ENCODE measurements around the gene F7. TPM values are rescaled to one million over a fixed set of nuclear protein-coding genes. Genes with fewer than 3 reads are reported as not detected.
"Not testable (repeated sequence)": the region's sequence is repeated elsewhere in the genome, so short reads cannot be mapped to it uniquely, and the experiment has no call there.

The F7 gene
- total and polyA plus RNA-seq, 2 experiments from 2014 or later, result not detected

DNA sequence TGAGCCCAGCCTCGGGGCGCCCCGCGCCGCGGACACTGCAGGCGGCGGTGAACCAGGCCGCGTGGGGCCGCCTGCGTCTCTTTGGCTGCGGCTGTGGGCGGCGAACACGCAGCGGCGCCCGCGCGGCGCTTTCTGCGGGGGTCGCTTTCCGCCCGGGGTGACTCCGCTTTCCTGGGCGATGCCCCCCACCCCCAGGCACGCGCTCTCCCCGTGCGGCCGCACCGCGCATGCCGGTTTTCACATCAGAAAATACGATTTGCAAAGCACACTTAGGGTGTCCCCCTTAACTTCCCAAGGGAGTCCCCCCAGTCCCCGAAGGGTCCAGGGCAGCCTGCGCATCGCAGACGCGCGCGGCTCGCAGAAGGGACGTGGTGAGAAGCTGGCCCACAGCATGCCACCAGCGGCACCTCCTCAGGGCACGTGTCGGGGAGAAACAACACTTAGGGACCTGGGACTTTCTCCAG lies 5.3 kb downstream of the F7 start:
- peaks cover 9% of the 10 kb centered on the region; the same call in 1 of the 2 replicates for H3K27me3 ChIP-seq (replicated peaks; ENCODE audit: insufficient read depth)
- no peak overlapping the region for H3K4me3 ChIP-seq
- WGBS, 2 experiments (ENCODE audit: low coverage in 1 of 2, low lambda C conversion rate in 2 of 2, missing lambda C conversion rate in 2 of 2), result 32 to 35% methylated on average over 43 to 47 of the region's 49 CpGs
- no peaks in the 10 kb centered on the region for H3K4me1 ChIP-seq (ENCODE audit: insufficient read depth)
- in situ Hi-C loops (cut with MboI), result no loop called here
- H4K20me1 ChIP-seq (ENCODE audit: insufficient read depth), result no peaks in the 10 kb centered on the region
- H3K9me3 ChIP-seq (ENCODE audit: low read depth), result no peaks in the 10 kb centered on the region
- H3K27ac ChIP-seq, result no peak overlapping the region
- H3K4me2 ChIP-seq (ENCODE audit: unreplicated experiment), result no peak overlapping the region
- no peaks in the 10 kb centered on the region for H3K36me3 ChIP-seq (ENCODE audit: low read depth)
- TF ChIP-seq EZH2 (IDR thresholded peaks at IDR 0.05; ENCODE audit: insufficient read depth, poor library complexity, severe bottlenecking), result no peak
- TF ChIP-seq EZH2phosphoT487 (IDR thresholded peaks at IDR 0.05; ENCODE audit: insufficient read depth, low read depth), result no peak
- H2AFZ ChIP-seq, result no peak overlapping the region
- no peaks in the 10 kb centered on the region for H3K79me2 ChIP-seq (ENCODE audit: insufficient read depth)
- no peak for DNase-seq
- no peak overlapping the region for H3K9ac ChIP-seq
- no peaks in the 10 kb centered on the region for H3K9me2 ChIP-seq (ENCODE audit: insufficient read depth)
- no peaks in the 10 kb centered on the region for H3F3A ChIP-seq (ENCODE audit: insufficient read depth)

DNA sequence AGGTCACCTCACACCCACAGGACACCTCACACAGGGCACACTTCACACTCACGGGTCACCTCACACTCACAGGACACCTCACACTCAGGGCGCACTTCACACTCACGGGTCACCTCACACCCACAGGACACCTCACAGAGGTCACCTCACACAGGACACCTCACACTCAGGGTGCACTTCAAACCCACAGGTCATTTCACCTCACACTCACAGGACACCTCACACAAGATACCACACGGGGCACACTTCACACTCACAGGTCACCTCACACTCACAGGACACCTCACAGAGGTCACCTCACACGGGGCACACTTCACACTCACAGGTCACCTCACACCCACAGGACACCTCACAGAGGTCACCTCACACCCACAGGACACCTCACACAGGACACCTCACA lies 6.2 kb downstream of the F7 start:
- H2AFZ ChIP-seq; H4K20me1 ChIP-seq (ENCODE audit: insufficient read depth); DNase-seq; H3K9me3 ChIP-seq (ENCODE audit: low read depth); H3K9me2 ChIP-seq (ENCODE audit: insufficient read depth); in situ Hi-C loops (cut with MboI); H3K4me2 ChIP-seq (ENCODE audit: unreplicated experiment); H3K79me2 ChIP-seq (ENCODE audit: insufficient read depth); H3K36me3 ChIP-seq (ENCODE audit: low read depth); H3K27ac ChIP-seq; H3K4me1 ChIP-seq (ENCODE audit: insufficient read depth); H3K27me3 ChIP-seq (replicated peaks; ENCODE audit: insufficient read depth); H3K4me3 ChIP-seq; H3K9ac ChIP-seq; H3F3A ChIP-seq (ENCODE audit: insufficient read depth): not testable (repeated sequence)
- WGBS, 2 experiments (ENCODE audit: low coverage in 1 of 2, low lambda C conversion rate in 2 of 2, missing lambda C conversion rate in 2 of 2), result 68 to 71% methylated on average over 4 to 5 of the region's 5 CpGs

DNA sequence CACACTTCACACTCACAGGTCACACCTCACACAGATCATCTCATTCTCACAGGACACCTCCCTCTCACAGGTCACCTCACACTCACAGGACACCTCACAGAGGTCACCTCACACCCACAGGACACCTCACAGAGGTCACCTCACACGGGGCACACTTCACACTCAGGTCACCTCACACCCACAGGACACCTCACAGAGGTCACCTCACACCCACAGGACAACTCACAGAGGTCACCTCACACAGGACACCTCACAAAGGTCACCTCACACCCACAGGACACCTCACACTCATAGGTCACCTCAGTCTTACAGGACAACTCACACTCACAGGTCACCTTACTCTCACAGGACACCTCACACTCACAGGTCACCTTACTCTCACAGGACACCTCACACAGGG lies 6.9 kb downstream of the F7 start:
- DNase-seq; in situ Hi-C loops (cut with MboI); H2AFZ ChIP-seq; H3F3A ChIP-seq (ENCODE audit: insufficient read depth); H3K4me2 ChIP-seq (ENCODE audit: unreplicated experiment); H3K4me1 ChIP-seq (ENCODE audit: insufficient read depth); H3K4me3 ChIP-seq; H3K9ac ChIP-seq; H3K79me2 ChIP-seq (ENCODE audit: insufficient read depth); H3K36me3 ChIP-seq (ENCODE audit: low read depth); H3K27me3 ChIP-seq (replicated peaks; ENCODE audit: insufficient read depth); H3K9me2 ChIP-seq (ENCODE audit: insufficient read depth); H3K27ac ChIP-seq; H4K20me1 ChIP-seq (ENCODE audit: insufficient read depth); H3K9me3 ChIP-seq (ENCODE audit: low read depth): not testable (repeated sequence)
- WGBS, 2 experiments (ENCODE audit: low coverage in 1 of 2, low lambda C conversion rate in 2 of 2, missing lambda C conversion rate in 2 of 2), result 68 to 86% methylated on average over 1 of the region's 1 CpG

DNA sequence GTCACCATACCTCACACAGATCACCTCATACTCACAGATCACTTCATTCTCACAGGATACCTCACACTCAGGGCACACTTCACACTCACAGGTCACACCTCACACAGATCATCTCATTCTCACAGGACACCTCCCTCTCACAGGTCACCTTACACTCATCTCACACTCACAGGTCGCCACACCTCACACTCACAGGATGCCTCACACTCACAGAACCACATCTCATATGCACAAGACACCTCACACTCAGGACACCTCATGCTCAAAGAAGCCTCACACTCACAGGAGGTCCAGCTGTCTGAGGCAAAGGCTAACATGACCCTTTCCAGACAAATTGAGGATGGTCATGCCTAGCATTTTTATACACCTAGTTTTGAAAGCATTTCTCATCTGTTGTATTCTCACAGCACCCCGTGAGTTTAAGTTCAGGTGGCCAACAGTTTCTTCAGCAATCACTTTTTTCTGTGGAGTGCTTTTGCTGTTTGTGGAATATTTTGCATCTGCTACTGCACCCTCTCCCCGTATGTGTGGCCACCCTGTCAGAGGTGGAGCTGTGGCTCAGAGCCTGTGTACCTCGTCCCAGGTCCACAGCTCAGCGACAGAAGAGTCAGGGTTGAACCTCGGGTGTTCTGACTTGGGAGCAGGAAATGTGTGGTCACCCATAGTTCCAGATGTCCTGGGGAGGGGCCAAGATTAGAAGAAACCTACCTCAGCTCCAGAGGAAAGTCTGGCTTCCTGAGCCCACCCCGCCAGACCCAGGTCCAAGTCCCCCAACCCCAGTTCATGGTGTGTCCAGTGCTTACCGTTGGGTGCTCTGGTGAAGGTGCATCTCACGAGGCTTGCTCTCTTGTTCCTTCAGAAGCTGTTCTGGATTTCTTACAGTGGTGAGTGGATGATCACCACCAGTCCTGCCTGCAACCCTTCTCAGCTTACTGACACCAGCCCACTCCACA lies 7.6 kb downstream of the F7 start:
- Histone ChIP-seq H3K9me2 (ENCODE audit: insufficient read depth) (no peaks in the 10 kb centered on the region), H4K20me1 (ENCODE audit: insufficient read depth) (no peaks in the 10 kb centered on the region), H3K27me3 (replicated peaks; ENCODE audit: insufficient read depth) (peaks cover 9% of the 10 kb centered on the region; the same call in 1 of the 2 replicates), H3K9me3 (ENCODE audit: low read depth) (no peaks in the 10 kb centered on the region), H3K4me2 (ENCODE audit: unreplicated experiment) (no peak overlapping the region), H3K4me3 (no peak overlapping the region), H2AFZ (no peak overlapping the region), H3F3A (ENCODE audit: insufficient read depth) (no peaks in the 10 kb centered on the region), H3K36me3 (ENCODE audit: low read depth) (no peaks in the 10 kb centered on the region), H3K79me2 (ENCODE audit: insufficient read depth) (no peaks in the 10 kb centered on the region), H3K27ac (no peak overlapping the region), H3K9ac (no peak overlapping the region), H3K4me1 (ENCODE audit: insufficient read depth) (no peaks in the 10 kb centered on the region)
- 55 to 59% methylated on average over 9 of the region's 9 CpGs for WGBS, 2 experiments (ENCODE audit: low coverage in 1 of 2, low lambda C conversion rate in 2 of 2, missing lambda C conversion rate in 2 of 2)
- no peak for TF ChIP-seq EZH2phosphoT487 (IDR thresholded peaks at IDR 0.05; ENCODE audit: insufficient read depth, low read depth)
- no peak for TF ChIP-seq EZH2 (IDR thresholded peaks at IDR 0.05; ENCODE audit: insufficient read depth, poor library complexity, severe bottlenecking)
- in situ Hi-C loops (cut with MboI), result no loop called here
- DNase-seq, result no peak
